Parathyroid adenoma (tissue), 2 donors: ENCODE results near the gene IGF1.
A peak's percentile ranks its signal among the peaks of the same experiment; 100 is the strongest.

Experiments used
- H2AFZ ChIP-seq: fragments of 300-600 bp; sonication (generic); one replicate; pipeline ENCODE4 v1.7.0; 2017; ENCODE audit warnings: antibody characterized with exemption, mild to moderate bottlenecking
- H3K27ac ChIP-seq: fragments of 300-600 bp; sonication (generic); one replicate; pipeline ENCODE4 v1.7.0; 2017
- H3K27me3 ChIP-seq: fragments of 300-600 bp; sonication (generic); one replicate; pipeline ENCODE4 v1.7.0; 2017; ENCODE audit warnings: low read length; ENCODE audit not compliant: control insufficient read depth, insufficient read depth
- H3K36me3 ChIP-seq: fragments of 300-600 bp; sonication (generic); one replicate; pipeline ENCODE4 v1.7.0; 2017; ENCODE audit warnings: low read length; ENCODE audit not compliant: control insufficient read depth, insufficient read depth
- H3K4me1 ChIP-seq: fragments of 300-600 bp; sonication (generic); one replicate; pipeline ENCODE4 v1.7.0; 2017; ENCODE audit warnings: control low read depth
- H3K4me2 ChIP-seq: fragments of 300-600 bp; sonication (generic); one replicate; pipeline ENCODE4 v1.7.0; 2017; ENCODE audit warnings: low read length
- H3K4me3 ChIP-seq: fragments of 300-600 bp; sonication (generic); one replicate; pipeline ENCODE4 v1.7.0; 2017; ENCODE audit warnings: low read depth, low read length
- H3K79me2 ChIP-seq: fragments of 300-600 bp; sonication (generic); one replicate; pipeline ENCODE4 v1.7.0; 2017; ENCODE audit warnings: control low read depth
- H3K9ac ChIP-seq: fragments of 300-600 bp; sonication (generic); one replicate; pipeline ENCODE4 v1.7.0; 2017; ENCODE audit warnings: mild to moderate bottlenecking
- H3K9me3 ChIP-seq: fragments of 300-600 bp; sonication (generic); one replicate; pipeline ENCODE4 v1.7.0; 2017; ENCODE audit warnings: low read length; ENCODE audit not compliant: control insufficient read depth
- CTCF ChIP-seq: fragments of 300-600 bp; sonication (generic); IDR thresholded peaks from one replicate; pipeline ENCODE4 v1.7.0; 2017; ENCODE audit warnings: antibody characterized with exemption, mild to moderate bottlenecking
- donor health status: primary hyperparathyroidism.

IGF1 gene

GRCh38 chr12:102483466-102483865 is 3.1 kb upstream of the IGF1 start:
- peaks cover 2% of the 10 kb centered on the region for H3K4me1 ChIP-seq
- no peaks in the 10 kb centered on the region for H3K36me3 ChIP-seq
- no peak overlapping the region for H3K4me3 ChIP-seq
- no peaks in the 10 kb centered on the region for H3K79me2 ChIP-seq
- H2AFZ ChIP-seq: no peak overlapping the region
- TF ChIP-seq CTCF: no peak
- no peak overlapping the region for H3K27ac ChIP-seq
- no peak overlapping the region for H3K4me2 ChIP-seq
- H3K9me3 ChIP-seq: no peaks in the 10 kb centered on the region
- H3K27me3 ChIP-seq: no peaks in the 10 kb centered on the region
- no peak overlapping the region for H3K9ac ChIP-seq

GRCh38 chr12:102481705-102482425 is 1.5 kb upstream of the IGF1 start:
- no peak overlapping the region for H3K4me2 ChIP-seq
- no peaks in the 10 kb centered on the region for H3K79me2 ChIP-seq
- H3K4me1 ChIP-seq: peaks cover 2% of the 10 kb centered on the region
- no peak for TF ChIP-seq CTCF
- H3K27me3 ChIP-seq: no peaks in the 10 kb centered on the region
- no peak overlapping the region for H2AFZ ChIP-seq
- H3K9me3 ChIP-seq: no peaks in the 10 kb centered on the region
- H3K9ac ChIP-seq: no peak overlapping the region
- no peak overlapping the region for H3K27ac ChIP-seq
- H3K36me3 ChIP-seq: no peaks in the 10 kb centered on the region
- H3K4me3 ChIP-seq: no peak overlapping the region

GRCh38 chr12:102479939-102480338 is 424 bp downstream of the IGF1 start:
- no peak for TF ChIP-seq CTCF
- Histone ChIP-seq H3K4me3 (no peak overlapping the region), H3K9me3 (no peaks in the 10 kb centered on the region), H3K4me1 (peaks cover 2% of the 10 kb centered on the region), H3K4me2 (no peak overlapping the region), H2AFZ (no peak overlapping the region), H3K79me2 (no peaks in the 10 kb centered on the region), H3K27ac (no peak overlapping the region), H3K36me3 (no peaks in the 10 kb centered on the region), H3K9ac (no peak overlapping the region), H3K27me3 (no peaks in the 10 kb centered on the region)

GRCh38 chr12:102479099-102479885 is 1.1 kb downstream of the IGF1 start:
- Histone ChIP-seq H3K36me3 (no peaks in the 10 kb centered on the region), H2AFZ (no peak overlapping the region), H3K4me1 (peaks cover 2% of the 10 kb centered on the region), H3K27me3 (no peaks in the 10 kb centered on the region), H3K79me2 (no peaks in the 10 kb centered on the region), H3K4me2 (peak overlapping the region; percentile 18), H3K9ac (no peak overlapping the region), H3K4me3 (no peak overlapping the region), H3K27ac (no peak overlapping the region), H3K9me3 (no peaks in the 10 kb centered on the region)
- no peak for TF ChIP-seq CTCF
